OCI-LY3 (cell line): ENCODE measurements around the gene KAZN.

Source experiments
- H2AFZ ChIP-seq: fragments of 200-600, 300-600 bp; shearing (Covaris generic); 2 replicates; pipeline ENCODE4 v1.6.0; 2014; ENCODE audit warnings: antibody characterized with exemption, low read depth, low read length
- H3K27ac ChIP-seq: fragments of 200-600, 300-600 bp; sonication (generic); 2 replicates; pipeline ENCODE4 v1.5.1; 2014; ENCODE audit warnings: mild to moderate bottlenecking, low read length, moderate library complexity, mixed read lengths
- H3K27me3 ChIP-seq: fragments of 200-600, 300-600 bp; sonication (generic); 2 replicates; pipeline ENCODE4 v1.6.1; 2014; ENCODE audit warnings: low read depth, low read length, mixed read lengths
- H3K36me3 ChIP-seq: fragments of 200-600, 300-600 bp; sonication (generic); replicated peaks from 2 replicates; pipeline ENCODE3; 2014; ENCODE audit warnings: low read depth, low read length, mixed read lengths
- H3K4me1 ChIP-seq: fragments of 300-600, 200-600 bp; sonication (generic); 2 replicates; pipeline ENCODE4 v1.6.1; 2014; ENCODE audit warnings: low read length, mixed read lengths
- H3K4me2 ChIP-seq: fragments of 200-600, 300-600 bp; sonication (generic); 2 replicates; pipeline ENCODE4 v1.6.1; 2014; ENCODE audit warnings: low read length, mixed read lengths
- H3K4me3 ChIP-seq: fragments of 300-600, 200-600 bp; sonication (generic); 2 replicates; pipeline ENCODE4 v1.5.1; 2014; ENCODE audit warnings: antibody characterized with exemption, mild to moderate bottlenecking, low read length, moderate library complexity
- H3K79me2 ChIP-seq: fragments of 300-600, 200-600 bp; shearing (Covaris generic); 2 replicates; pipeline ENCODE4 v1.6.1; 2014; ENCODE audit warnings: mild to moderate bottlenecking, low read length, mixed read lengths
- H3K9ac ChIP-seq: fragments of 300-600, 200-600 bp; shearing (Covaris generic); 2 replicates; pipeline ENCODE4 v1.6.0; 2014; ENCODE audit warnings: mild to moderate bottlenecking, low read length, moderate library complexity
- H3K9me3 ChIP-seq: fragments of 200-600, 300-600 bp; shearing (Covaris generic); 2 replicates; pipeline ENCODE4 v1.6.1; 2014; ENCODE audit warnings: low read length, mixed read lengths; ENCODE audit not compliant: insufficient read depth
- H4K20me1 ChIP-seq: fragments of 200-600, 300-600 bp; sonication (generic); 2 replicates; pipeline ENCODE4 v1.6.1; 2016; ENCODE audit warnings: low read length, mixed read lengths; ENCODE audit not compliant: insufficient read depth
- CTCF ChIP-seq: fragments of 200-600, 300-600 bp; sonication (generic); IDR thresholded peaks from 2 replicates; pipeline ENCODE4 v1.5.1; 2014; ENCODE audit warnings: antibody characterized with exemption, low read length, low read depth
- EZH2phosphoT487 ChIP-seq: fragments of 200-600 bp; shearing (Covaris generic); IDR thresholded peaks from 2 replicates; pipeline ENCODE4 v1.6.1; 2018; ENCODE audit warnings: antibody characterized with exemption, mixed run types, low read depth

Gene KAZN

DNA sequence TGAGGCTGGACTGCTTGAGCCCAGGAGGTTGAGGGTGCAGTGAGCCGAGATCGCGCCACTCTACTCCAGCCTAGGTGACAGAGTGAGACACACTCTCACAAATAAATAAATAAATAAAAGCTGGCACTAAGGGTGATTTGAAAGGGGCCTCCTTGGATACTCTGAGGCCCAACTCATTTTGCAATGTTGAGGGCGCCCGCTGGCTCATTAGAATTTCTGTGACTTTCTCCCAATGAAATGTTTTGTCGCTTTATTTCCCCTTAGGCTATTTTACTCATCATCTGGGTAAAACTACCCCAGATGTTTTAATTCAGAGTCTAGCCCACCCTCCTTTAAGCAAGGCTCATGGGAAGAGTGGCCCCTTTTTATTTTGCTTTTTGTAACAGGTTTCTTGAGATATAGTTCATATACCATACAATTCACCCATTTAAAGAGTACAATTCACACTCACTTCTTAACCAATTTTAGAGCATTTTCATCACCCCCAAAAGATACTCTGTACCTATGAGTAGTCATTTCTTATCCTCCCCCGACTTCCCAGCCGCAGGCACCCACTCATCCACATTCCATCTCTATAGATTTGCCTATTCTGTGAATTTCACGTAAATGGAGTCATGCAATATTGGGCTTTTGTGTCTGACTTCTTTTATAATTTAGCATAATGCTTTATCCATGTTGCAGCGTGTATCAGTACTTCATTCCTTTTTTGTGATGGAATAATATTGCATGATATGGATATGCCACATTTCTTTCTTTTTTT, 259.1 kb downstream of the KAZN start:
- no peak overlapping the region for H3K4me2 ChIP-seq
- no peak overlapping the region for H3K27ac ChIP-seq
- no peaks in the 10 kb centered on the region for H4K20me1 ChIP-seq
- no peak overlapping the region for H3K9ac ChIP-seq
- H3K27me3 ChIP-seq: 0 out of 2 replicates have a peak, but pooled peaks cover 6% of the 10 kb centered on the region
- no peak overlapping the region for H3K4me3 ChIP-seq
- H2AFZ ChIP-seq: no peak overlapping the region
- H3K9me3 ChIP-seq: no peaks in the 10 kb centered on the region
- no peaks in the 10 kb centered on the region for H3K79me2 ChIP-seq
- H3K36me3 ChIP-seq: no peaks in the 10 kb centered on the region
- TF ChIP-seq CTCF (no peak), EZH2phosphoT487 (no peak)
- no peaks in the 10 kb centered on the region for H3K4me1 ChIP-seq

DNA sequence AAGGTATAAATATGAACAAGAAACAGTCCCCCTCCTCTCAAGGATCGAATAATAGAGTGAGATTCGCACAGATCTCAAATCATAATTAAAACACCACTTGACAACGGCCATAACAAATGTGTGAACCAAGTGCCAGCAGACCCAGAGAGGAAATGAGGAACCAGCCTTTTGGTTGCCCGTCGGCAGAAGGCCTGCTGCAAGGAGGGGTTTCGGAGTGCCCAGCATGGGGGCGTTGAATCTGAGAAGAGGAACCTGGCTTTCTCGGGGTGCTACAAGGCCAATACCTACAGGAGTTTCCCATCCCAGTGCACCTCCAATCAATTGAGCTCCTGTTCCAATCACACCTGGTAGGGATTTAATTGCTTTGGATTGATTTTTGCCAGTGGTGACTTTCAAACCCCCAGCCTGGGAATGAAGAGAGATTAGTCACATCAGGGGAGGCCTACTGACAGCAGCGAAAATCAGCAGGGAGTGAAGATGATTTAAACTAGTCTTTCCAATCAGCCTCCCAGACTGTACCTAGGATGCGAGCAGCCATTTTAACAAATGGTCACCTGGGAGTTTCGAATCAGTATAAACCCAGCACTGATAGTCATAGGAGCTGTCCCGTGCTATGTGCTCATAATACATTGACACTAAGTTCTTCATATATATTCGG, 263.8 kb downstream of the KAZN start:
- no peaks in the 10 kb centered on the region for H3K36me3 ChIP-seq
- H2AFZ ChIP-seq: no peak overlapping the region
- H3K4me3 ChIP-seq: no peak overlapping the region
- H3K4me1 ChIP-seq: no peaks in the 10 kb centered on the region
- no peaks in the 10 kb centered on the region for H4K20me1 ChIP-seq
- H3K27me3 ChIP-seq: no peaks in the 10 kb centered on the region
- H3K27ac ChIP-seq: no peak overlapping the region
- H3K9ac ChIP-seq: no peak overlapping the region
- TF ChIP-seq CTCF (no peak), EZH2phosphoT487 (no peak)
- no peaks in the 10 kb centered on the region for H3K9me3 ChIP-seq
- no peak overlapping the region for H3K4me2 ChIP-seq
- H3K79me2 ChIP-seq: no peaks in the 10 kb centered on the region

- H3K4me3 ChIP-seq: no peak overlapping the region
- TF ChIP-seq CTCF (no peak), EZH2phosphoT487 (no peak)
- H3K9me3 ChIP-seq: no peaks in the 10 kb centered on the region
- no peak overlapping the region for H3K9ac ChIP-seq
- no peaks in the 10 kb centered on the region for H3K36me3 ChIP-seq
- no peak overlapping the region for H3K27ac ChIP-seq
- no peaks in the 10 kb centered on the region for H4K20me1 ChIP-seq
- H3K4me2 ChIP-seq: no peak overlapping the region
- no peaks in the 10 kb centered on the region for H3K27me3 ChIP-seq
- no peaks in the 10 kb centered on the region for H3K4me1 ChIP-seq
- H3K79me2 ChIP-seq: no peaks in the 10 kb centered on the region
- H2AFZ ChIP-seq: no peak overlapping the region
These were observed 266.6 kb downstream of the KAZN start for GRCh38 chr1:14865106-14865505.

DNA sequence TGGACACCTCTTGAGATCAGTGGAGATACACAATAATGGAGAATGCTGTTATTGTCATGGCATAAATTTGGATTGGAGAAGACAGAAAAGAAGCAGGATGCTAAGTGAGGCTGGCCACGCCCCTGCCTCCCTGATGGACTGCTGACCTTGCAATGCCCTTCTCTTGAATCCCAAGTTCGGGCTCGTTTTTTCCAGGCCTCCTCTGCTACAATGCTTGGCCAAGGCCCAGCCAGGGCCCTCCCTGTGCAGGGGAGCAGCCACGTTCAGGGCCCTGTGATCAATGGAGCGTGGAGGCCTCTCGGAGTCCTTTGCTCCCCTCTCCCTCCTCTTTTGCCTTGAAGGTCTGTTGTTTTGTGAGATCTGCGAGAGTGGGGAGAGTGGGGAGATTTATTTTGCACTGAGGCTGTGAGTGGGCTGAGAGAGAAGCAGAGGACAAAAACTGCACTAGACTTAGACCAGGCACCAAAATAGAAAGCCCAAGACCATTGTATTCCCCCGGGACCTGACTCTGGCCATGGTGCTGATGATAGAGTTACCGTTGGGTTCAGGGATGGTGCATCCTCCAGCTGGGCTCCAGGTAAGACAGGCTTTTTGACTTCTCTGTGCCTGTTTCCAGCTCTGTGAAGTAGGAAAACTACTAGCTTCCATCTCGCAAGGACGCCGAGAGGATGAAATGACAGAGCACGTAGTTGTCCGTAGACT, 268.6 kb downstream of the KAZN start:
- Histone ChIP-seq H4K20me1 (no peaks in the 10 kb centered on the region), H3K4me3 (no peak overlapping the region), H2AFZ (no peak overlapping the region), H3K9ac (no peak overlapping the region), H3K27me3 (no peaks in the 10 kb centered on the region), H3K9me3 (no peaks in the 10 kb centered on the region), H3K4me1 (no peaks in the 10 kb centered on the region), H3K36me3 (no peaks in the 10 kb centered on the region), H3K4me2 (no peak overlapping the region), H3K27ac (no peak overlapping the region), H3K79me2 (no peaks in the 10 kb centered on the region)
- TF ChIP-seq EZH2phosphoT487 (no peak), CTCF (no peak)
